CD4-positive, alpha-beta T cell treated with Interferon gamma for 1 hour (primary cell): ENCODE results near the gene TTYH3.

Experiments
- DNase-seq: peaks from one replicate; pipeline ENCODE4 v3.0.0-alpha.2; 2020

Gene TTYH3

DNA sequence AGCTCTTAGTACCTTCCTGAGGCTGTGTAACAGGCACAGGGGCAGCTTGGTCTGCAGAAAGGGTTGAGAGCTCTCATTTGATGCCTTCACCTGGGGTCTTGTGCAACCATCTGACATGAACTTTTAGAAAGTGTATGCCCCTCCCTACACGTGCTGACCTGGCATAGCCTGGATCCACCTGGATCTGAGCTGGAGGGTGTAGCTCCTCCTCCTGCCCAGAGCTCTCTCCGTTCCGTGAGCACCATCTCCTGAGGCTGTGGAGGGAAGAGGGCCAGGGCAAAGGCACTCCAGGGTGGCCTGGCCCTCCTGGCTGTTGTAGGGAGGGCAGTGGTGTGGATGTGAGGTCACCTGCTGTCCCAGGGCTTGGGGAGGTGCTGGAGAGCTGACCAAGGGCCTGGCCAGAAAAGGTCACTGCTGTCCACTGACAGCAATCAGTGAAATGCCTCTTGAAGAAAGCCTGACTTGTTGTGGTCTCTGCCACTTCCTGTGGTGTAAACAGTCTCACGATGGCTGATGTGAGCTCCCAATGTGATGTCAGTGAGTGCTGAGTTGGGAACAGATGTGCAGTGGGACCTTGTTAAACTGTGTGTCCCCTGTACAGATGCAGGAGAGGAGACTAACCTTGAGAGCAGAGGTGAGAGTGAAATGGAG, 79.2 kb downstream of the TTYH3 start:
- peak; percentile 41 for DNase-seq

DNA sequence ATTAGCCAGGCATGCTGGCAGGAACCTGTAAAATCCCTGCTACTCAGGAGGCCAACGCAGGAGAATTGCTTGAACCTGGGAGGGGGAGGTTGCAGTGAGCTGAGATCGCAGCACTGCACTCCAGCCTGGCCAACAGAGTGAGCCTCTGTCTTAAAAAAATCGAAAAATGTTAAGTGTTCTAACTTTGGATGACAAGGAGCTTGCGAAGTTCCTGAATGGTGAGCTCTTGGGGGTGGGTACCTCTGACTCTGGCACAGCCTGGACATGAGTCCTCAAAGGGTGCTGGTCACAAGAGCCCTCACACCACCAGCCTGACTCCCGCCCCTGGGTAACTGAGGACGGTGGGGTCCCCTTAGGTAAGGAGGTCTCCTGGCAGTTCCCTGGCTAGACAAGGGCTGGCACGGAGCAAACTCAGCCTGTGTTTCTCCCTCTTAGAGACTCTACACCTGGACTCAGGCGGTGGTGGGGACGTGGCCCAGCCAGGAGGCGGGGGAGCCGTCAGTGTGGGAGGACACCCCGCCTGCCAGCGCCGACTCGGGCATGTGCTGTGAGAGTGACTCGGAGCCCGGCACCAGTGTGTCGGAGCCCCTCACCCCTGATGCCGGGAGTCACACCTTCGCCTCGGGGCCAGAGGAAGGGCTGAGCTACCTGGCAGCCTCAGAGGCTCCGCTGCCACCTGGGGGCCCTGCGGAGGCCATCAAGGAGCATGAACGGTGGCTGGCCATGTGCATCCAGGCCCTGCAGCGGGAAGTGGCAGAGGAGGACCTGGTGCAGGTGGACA, 80.3 kb downstream of the TTYH3 start:
- no peak for DNase-seq

DNA sequence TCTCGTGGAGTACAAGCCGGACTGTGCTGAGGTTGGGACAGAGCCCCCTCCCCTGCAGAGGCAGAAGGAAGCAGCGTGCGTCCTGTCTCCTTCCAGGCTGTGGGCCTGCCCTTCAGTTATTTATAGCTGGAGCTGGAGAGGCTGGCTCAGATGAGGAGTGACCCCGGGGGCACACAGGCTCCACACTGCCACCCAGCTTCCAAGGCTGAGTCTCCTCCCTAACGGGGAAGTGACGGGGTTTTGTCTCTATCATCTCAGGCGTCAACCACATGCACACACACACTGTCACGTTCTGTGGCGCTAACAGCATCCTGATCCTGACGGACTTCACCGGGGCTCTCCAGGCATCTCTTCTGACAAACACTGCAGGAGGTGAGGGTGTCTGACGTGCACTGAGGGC, 81.6 kb downstream of the TTYH3 start:
- no peak for DNase-seq

DNA sequence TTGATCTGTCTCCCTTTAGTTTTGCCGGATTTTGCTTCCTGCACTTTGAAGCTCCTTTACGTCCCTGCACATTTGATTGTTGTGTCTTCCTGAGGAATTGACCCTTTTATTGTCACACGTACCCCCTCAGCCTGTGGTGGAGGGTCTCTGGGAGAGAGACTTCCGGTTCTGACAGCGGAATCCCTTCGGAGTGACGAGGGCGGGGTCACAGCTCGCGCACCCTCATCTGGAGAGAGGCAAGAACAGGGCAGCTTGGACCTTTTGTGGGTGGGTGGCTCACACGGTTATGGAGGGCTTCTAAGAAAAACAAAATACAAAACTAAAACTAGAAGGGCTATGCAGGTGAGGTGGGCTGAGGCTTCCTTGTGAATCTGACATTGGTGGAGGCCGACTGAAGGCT, 82.2 kb downstream of the TTYH3 start:
- DNase-seq, result no peak
